ENCODE measurements around the gene GATB.

Gene GATB

DNA sequence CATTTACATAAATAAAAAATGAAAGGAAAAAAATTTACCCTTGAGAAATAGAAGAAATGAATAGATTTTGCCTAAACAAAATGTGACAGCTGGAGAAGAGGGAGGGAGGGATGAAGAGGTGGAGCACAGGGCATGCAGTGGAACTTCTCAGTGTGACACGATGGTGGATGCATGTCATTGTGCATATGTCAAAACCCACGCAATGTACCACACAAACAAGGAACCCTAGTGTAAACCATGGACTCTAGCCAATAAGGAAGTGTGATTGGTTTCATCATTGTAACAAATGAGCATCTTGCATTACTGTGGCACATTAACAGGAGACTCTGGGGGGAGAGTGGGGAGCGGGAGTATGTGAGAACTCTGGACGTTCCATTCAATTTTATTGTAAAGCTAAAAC is 58.6 kb downstream of the GATB start:
- H3K4me3 ChIP-seq (ENCODE audit: low read depth, low read length): no peak overlapping the region

- H3K4me3 ChIP-seq (ENCODE audit: low read depth, low read length): no peak overlapping the region
Observed at GRCh38 chr4:151700566-151701316, 60.1 kb downstream of the GATB start.

- H3K4me3 ChIP-seq (ENCODE audit: low read depth, low read length): no peak overlapping the region
Observed at GRCh38 chr4:151698213-151698612, 62.6 kb downstream of the GATB start.

DNA sequence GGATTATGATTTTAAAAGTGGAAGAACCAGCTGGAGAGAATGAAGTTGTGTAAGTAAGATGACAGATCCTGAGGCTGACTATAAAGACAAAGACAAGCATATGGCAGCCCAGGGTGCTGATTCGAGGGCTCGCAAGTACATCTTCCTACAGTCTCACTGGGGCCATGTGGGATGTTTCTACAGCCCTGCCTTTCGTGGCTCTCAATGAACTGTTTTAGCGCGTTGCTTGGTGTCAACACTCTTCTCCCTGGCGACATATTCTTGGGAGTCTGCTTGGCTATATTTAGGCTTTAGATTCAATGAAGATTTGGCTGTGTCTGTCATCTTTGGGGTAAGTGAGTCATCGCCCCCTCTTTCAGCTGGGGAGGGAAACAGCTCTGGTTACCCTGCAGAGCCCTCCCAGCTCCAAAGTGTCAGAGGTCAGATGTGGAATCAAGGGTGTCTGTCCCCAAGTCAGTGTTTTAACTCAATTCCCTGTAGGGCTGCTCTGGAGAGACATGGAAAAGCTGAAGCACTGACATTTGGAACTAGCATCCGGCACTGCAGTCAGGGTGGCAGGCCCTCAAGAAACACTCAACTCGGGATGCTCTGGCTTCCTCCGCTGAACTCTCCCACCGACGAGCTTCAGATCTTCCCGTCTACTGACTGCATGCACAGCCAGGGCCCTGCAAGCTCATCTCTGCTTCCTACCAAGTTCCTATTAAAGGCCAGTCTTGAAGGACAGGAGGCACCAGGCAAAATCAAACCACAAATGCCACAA is 65.7 kb downstream of the GATB start:
- no peak overlapping the region for H3K4me3 ChIP-seq (ENCODE audit: low read depth, low read length)

DNA sequence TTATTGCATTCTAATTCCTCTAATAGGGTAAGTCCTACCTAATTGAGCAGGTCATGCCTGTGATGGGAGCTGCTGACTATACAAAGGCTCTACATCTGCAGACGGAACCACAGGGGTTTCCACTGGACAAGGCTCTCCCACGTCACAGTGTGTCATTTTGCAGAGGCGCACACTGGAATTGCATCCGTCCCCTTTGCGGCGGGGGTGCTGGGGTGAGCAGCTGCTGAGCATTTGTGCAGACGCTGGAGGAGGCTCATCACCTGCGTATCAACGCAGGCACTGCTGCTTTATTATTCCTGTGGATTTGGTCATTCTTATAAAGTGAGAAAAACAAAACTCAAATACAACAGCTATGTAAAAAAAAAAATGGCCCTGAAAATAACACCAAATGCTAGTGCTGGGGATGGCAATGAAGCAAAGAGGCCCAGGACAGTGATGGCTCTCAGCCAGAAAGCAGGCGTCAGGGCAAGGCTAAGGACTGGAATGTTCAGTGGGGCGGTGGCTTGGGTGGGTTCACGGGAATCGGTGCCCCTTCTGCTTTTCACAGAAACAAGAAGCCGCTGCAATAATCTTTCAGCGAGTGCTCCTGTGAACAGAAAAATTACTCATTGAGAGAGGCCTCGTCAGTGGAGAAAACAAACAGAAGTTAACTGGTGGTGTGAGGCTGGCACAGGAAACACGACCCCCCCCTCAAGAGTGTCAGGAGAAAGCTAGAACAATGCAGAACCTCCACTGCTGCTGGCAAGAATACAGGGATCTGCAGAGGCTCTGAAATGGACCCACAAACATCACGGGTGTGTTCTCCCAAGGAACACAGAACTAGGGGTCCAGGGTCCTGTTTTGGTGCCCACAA is 67.8 kb downstream of the GATB start:
- H3K4me3 ChIP-seq (ENCODE audit: low read depth, low read length): no peak overlapping the region

GRCh38 chr4:151692443-151692782 is 68.4 kb downstream of the GATB start:
- H3K4me3 ChIP-seq (ENCODE audit: low read depth, low read length): no peak overlapping the region

GRCh38 chr4:151691639-151692442 is 69.0 kb downstream of the GATB start:
- no peak overlapping the region for H3K4me3 ChIP-seq (ENCODE audit: low read depth, low read length)

GRCh38 chr4:151690876-151691275 is 69.9 kb downstream of the GATB start:
- no peak overlapping the region for H3K4me3 ChIP-seq (ENCODE audit: low read depth, low read length)

- no peak overlapping the region for H3K4me3 ChIP-seq (ENCODE audit: low read depth, low read length)
Observed at GRCh38 chr4:151690164-151690870, 70.5 kb downstream of the GATB start.

DNA sequence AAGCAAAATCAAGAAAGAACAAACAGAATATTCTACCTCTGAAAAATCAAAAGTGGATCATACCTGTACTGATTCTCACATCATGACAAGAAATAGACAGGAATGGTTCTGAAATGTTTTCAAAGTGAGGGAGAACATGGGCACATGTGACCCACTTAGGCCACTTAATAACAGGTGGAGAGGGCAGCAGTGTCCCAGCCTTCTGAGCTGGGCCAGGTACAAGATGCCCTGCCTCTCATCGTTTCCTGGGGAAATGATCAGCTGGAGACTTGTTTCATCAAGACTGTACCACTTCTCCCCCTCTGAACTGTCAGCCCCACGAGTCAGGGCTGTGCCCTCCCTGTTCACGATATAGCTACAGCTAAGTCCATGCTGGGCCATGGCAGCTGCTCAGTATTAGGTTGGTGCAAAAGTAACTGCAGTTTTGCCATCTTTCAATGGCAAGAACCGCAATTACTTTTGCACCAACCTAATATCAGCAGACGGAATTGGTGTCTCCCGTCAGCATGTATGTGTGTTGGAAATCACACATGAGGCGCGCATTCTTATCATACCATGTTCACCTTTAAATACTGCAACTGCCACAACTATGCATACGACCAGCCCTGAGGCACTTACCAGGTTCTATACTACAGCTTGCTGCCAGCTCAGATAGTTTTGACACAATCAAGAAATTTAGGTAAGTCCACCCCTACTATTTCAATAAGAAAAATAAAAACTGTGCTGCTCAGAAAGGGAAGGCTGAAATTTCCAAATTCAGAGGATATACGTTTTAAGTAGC is 71.4 kb downstream of the GATB start:
- no peak overlapping the region for H3K4me3 ChIP-seq (ENCODE audit: low read depth, low read length)

DNA sequence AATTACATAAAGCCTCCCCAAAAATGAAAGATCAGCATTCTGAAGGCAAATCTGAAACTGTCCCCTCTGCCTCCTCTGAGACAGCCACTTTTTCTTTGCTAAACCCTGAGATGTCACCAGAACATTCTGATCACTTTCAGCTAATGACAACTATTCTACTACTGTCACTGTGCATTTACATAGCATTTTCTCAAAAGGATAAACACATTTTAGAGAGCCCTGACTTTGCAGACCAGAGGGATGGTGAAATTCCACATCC is 72.1 kb downstream of the GATB start:
- no peak overlapping the region for H3K4me3 ChIP-seq (ENCODE audit: low read depth, low read length)

- no peak overlapping the region for H3K4me3 ChIP-seq (ENCODE audit: low read depth, low read length)
Observed at GRCh38 chr4:151688003-151688784, 72.6 kb downstream of the GATB start.

- no peak overlapping the region for H3K4me3 ChIP-seq (ENCODE audit: low read depth, low read length)
Observed at GRCh38 chr4:151687021-151687640, 73.7 kb downstream of the GATB start.

GRCh38 chr4:151685303-151685702 is 75.5 kb downstream of the GATB start:
- no peak overlapping the region for H3K4me3 ChIP-seq (ENCODE audit: low read depth, low read length)

DNA sequence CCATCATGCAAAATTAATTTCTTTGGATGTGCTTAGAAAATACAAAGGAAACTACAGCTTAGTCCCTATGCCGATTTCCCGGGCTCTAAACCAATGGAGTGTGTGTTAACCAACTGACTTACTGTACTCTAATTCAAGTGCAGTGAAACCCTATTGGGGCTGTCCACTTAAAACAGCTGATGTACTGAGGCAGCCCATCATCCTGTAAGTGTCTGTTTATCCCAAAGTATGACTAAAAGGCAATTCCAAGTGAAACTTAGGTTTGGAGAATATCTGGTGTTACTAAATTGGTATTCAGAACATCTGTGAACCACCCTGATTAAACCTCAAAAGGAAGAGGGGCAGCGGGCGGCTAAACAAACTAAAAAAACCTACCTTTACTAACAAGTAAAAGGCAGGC is 79.7 kb downstream of the GATB start:
- H3K4me3 ChIP-seq (ENCODE audit: low read depth, low read length): no peak overlapping the region

GRCh38 chr4:151679231-151679630 is 81.6 kb downstream of the GATB start:
- no peak overlapping the region for H3K4me3 ChIP-seq (ENCODE audit: low read depth, low read length)

DNA sequence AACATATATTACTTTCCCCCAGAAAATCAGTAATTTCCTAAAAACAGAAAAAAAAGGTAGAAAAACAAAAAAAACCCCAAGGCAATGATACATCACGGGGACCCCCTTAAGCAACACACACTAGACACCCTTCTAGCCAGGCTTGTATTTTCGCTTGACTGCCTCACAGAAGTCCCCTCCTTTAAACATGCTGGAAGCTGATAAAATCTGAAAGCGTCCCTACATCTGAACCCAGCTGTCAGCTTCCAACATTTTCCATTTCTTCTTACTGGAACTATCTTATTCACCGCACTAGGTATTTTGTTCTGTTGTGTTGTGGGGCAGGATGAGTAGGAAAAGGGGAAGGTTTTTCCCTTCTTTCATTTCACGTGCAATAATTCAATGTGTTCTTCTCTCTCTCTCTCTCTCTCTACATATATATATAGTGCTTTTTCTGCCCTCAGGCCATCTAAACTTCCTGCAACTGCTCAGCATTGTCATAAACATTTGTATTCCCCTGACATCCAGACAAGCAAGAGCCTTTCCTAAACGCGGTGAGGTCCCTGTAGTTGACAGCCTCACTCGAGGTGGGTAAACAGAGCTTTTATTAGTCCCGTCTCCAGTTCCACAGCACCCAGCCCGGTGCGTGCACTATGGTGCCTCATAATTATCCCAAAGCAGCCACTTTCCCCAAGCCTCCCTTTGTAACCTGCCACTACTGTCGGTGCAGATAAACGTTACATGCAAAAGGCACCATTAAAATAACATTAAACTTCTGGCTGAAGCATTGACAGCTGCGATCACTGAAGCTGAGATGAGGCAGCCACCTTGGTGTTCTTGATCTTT is 82.5 kb downstream of the GATB start:
- H3K4me3 ChIP-seq (ENCODE audit: low read depth, low read length): no peak overlapping the region

GRCh38 chr4:151677193-151677592 is 83.6 kb downstream of the GATB start:
- no peak overlapping the region for H3K4me3 ChIP-seq (ENCODE audit: low read depth, low read length)

Data from iPS-11a (cell line).